Measurements from ENCODE around the gene PRDM1. TPM values are rescaled to one million over a fixed set of nuclear protein-coding genes. Genes with fewer than 3 reads are reported as not detected.

The PRDM1 gene
- total and polyA plus RNA-seq, 2 donors, result 1.8 to 4.0 TPM

- Histone ChIP-seq H3K36me3 (ENCODE audit: control insufficient read depth in 2 of 2, insufficient read depth in 2 of 2, low read length in 1 of 2) (no peaks in the 10 kb centered on the region), H3K27ac (ENCODE audit: low read depth in 1 of 2, low read length in 1 of 2) (no peak overlapping the region), H3K4me3 (ENCODE audit: low read length in 2 of 2) (no peak overlapping the region), H3K27me3 (ENCODE audit: control insufficient read depth in 2 of 2, insufficient read depth in 1 of 2, low read length in 1 of 2) (no peaks in the 10 kb centered on the region), H3K9me3 (ENCODE audit: control insufficient read depth in 2 of 2, insufficient read depth in 1 of 2, low read length in 1 of 2) (no peaks in the 10 kb centered on the region), H3K4me1 (ENCODE audit: control insufficient read depth in 2 of 2, insufficient read depth in 2 of 2, low read length in 2 of 2) (peaks cover 0 to 2% of the 10 kb centered on the region in 2 donors)
- DNase-seq (ENCODE audit: low read depth in 6 of 9, low spot score in 9 of 9), result peak in 1 of 9 donors; percentile 6
- WGBS, result 74% methylated on average over 4 of the region's 4 CpGs
These were observed 35.6 kb upstream of the PRDM1 start for GRCh38 chr6:106050538-106050937.

GRCh38 chr6:106051226-106051625 lies 34.9 kb upstream of the PRDM1 start:
- H3K9me3 ChIP-seq (ENCODE audit: control insufficient read depth in 2 of 2, insufficient read depth in 1 of 2, low read length in 1 of 2), result no peaks in the 10 kb centered on the region
- H3K27ac ChIP-seq (ENCODE audit: low read depth in 1 of 2, low read length in 1 of 2), result no peak overlapping the region
- no peak for DNase-seq (ENCODE audit: low read depth in 6 of 9, low spot score in 9 of 9)
- 95% methylated on average over 3 of the region's 3 CpGs for WGBS
- peaks cover 0 to 4% of the 10 kb centered on the region in 2 donors for H3K4me1 ChIP-seq (ENCODE audit: control insufficient read depth in 2 of 2, insufficient read depth in 2 of 2, low read length in 2 of 2)
- H3K27me3 ChIP-seq (ENCODE audit: control insufficient read depth in 2 of 2, insufficient read depth in 1 of 2, low read length in 1 of 2), result no peaks in the 10 kb centered on the region
- no peak overlapping the region for H3K4me3 ChIP-seq (ENCODE audit: low read length in 2 of 2)
- no peaks in the 10 kb centered on the region for H3K36me3 ChIP-seq (ENCODE audit: control insufficient read depth in 2 of 2, insufficient read depth in 2 of 2, low read length in 1 of 2)

DNA sequence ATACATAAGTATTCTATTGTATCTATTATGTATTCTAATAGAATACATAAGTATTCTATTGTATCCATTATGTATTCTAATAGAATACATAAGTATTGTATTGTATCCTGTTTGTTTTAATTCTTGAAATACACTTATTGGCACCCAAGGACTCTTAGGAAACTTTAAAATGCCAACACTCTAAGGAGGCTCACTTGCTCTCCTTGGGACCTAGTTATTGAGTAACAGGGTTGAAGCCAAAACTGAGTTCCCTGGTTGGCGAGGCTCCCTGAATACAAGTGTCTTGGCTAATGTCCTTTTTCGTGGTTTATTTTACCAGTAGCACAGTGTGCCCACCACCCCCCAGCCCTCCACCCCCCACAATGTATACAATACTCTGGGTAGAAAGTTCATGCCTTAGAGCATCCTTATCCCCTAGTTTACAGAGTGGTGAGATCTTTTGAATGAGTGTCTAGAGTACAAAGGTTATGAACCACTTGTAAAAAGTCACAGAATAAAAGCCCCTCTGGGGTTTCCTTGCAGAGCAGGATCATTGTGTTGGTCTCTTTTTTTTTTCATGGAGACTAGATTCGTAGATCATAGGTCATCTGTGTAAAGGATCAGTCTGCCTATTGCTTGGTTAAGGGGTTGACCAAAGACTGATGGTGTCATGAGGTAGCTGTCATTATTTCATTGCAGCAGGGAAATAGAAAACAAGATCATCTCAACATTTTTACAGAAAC lies 32.5 kb upstream of the PRDM1 start:
- DNase-seq (ENCODE audit: low read depth in 6 of 9, low spot score in 9 of 9), result no peak
- Histone ChIP-seq H3K4me3 (ENCODE audit: low read length in 2 of 2) (no peak overlapping the region), H3K27ac (ENCODE audit: low read depth in 1 of 2, low read length in 1 of 2) (no peak overlapping the region), H3K27me3 (ENCODE audit: control insufficient read depth in 2 of 2, insufficient read depth in 1 of 2, low read length in 1 of 2) (no peaks in the 10 kb centered on the region), H3K4me1 (ENCODE audit: control insufficient read depth in 2 of 2, insufficient read depth in 2 of 2, low read length in 2 of 2) (peaks cover 0 to 4% of the 10 kb centered on the region in 2 donors), H3K9me3 (ENCODE audit: control insufficient read depth in 2 of 2, insufficient read depth in 1 of 2, low read length in 1 of 2) (no peaks in the 10 kb centered on the region), H3K36me3 (ENCODE audit: control insufficient read depth in 2 of 2, insufficient read depth in 2 of 2, low read length in 1 of 2) (no peaks in the 10 kb centered on the region)
- WGBS, result 94% methylated on average over 3 of the region's 3 CpGs

DNA sequence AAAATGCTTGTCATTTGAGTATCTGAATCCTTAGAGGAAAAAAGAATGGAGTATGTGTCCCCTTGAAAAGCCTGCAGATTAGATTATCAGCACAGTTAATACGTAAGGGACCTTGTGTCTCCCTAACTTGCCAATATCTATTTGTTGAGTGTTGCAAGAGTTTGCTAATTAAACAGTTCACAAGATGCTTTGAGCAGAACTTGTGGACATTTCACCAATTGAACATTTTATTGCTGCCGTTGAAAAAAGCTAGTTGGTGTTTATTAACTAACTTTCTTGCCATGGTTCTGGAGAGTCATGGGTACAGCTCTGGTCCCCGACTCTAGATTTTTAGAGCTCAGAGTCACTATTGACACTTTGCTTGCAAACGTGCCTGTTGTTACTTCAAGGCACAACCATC lies 30.6 kb upstream of the PRDM1 start:
- no peaks in the 10 kb centered on the region for H3K36me3 ChIP-seq (ENCODE audit: control insufficient read depth in 2 of 2, insufficient read depth in 2 of 2, low read length in 1 of 2)
- no peaks in the 10 kb centered on the region for H3K9me3 ChIP-seq (ENCODE audit: control insufficient read depth in 2 of 2, insufficient read depth in 1 of 2, low read length in 1 of 2)
- WGBS, result 96% methylated on average over 4 of the region's 4 CpGs

GRCh38 chr6:106056060-106056745 lies 29.9 kb upstream of the PRDM1 start:
- Histone ChIP-seq H3K9me3 (ENCODE audit: control insufficient read depth in 2 of 2, insufficient read depth in 1 of 2, low read length in 1 of 2) (no peaks in the 10 kb centered on the region), H3K27ac (ENCODE audit: low read depth in 1 of 2, low read length in 1 of 2) (no peak overlapping the region), H3K4me3 (ENCODE audit: low read length in 2 of 2) (no peak overlapping the region), H3K36me3 (ENCODE audit: control insufficient read depth in 2 of 2, insufficient read depth in 2 of 2, low read length in 1 of 2) (no peaks in the 10 kb centered on the region), H3K27me3 (ENCODE audit: control insufficient read depth in 2 of 2, insufficient read depth in 1 of 2, low read length in 1 of 2) (no peaks in the 10 kb centered on the region), H3K4me1 (ENCODE audit: control insufficient read depth in 2 of 2, insufficient read depth in 2 of 2, low read length in 2 of 2) (peaks cover 0 to 4% of the 10 kb centered on the region in 2 donors)
- 56% methylated on average over 5 of the region's 5 CpGs for WGBS
- DNase-seq (ENCODE audit: low read depth in 6 of 9, low spot score in 9 of 9), result peak in 4 of 9 donors; percentile 4 to 53 (median 16)

More for the DNA sequence above, 30.6 kb upstream of the PRDM1 start:
- Histone ChIP-seq H3K4me1 (ENCODE audit: control insufficient read depth in 2 of 2, insufficient read depth in 2 of 2, low read length in 2 of 2) (peaks cover 0 to 4% of the 10 kb centered on the region in 2 donors), H3K27me3 (ENCODE audit: control insufficient read depth in 2 of 2, insufficient read depth in 1 of 2, low read length in 1 of 2) (no peaks in the 10 kb centered on the region), H3K27ac (ENCODE audit: low read depth in 1 of 2, low read length in 1 of 2) (no peak overlapping the region), H3K4me3 (ENCODE audit: low read length in 2 of 2) (no peak overlapping the region)
- no peak for DNase-seq (ENCODE audit: low read depth in 6 of 9, low spot score in 9 of 9)

GRCh38 chr6:106056746-106057390 lies 29.3 kb upstream of the PRDM1 start:
- peaks cover 0 to 4% of the 10 kb centered on the region in 2 donors for H3K4me1 ChIP-seq (ENCODE audit: control insufficient read depth in 2 of 2, insufficient read depth in 2 of 2, low read length in 2 of 2)
- 92% methylated on average over 1 of the region's 1 CpG for WGBS
- no peak overlapping the region for H3K27ac ChIP-seq (ENCODE audit: low read depth in 1 of 2, low read length in 1 of 2)
- no peak for DNase-seq (ENCODE audit: low read depth in 6 of 9, low spot score in 9 of 9)
- no peaks in the 10 kb centered on the region for H3K36me3 ChIP-seq (ENCODE audit: control insufficient read depth in 2 of 2, insufficient read depth in 2 of 2, low read length in 1 of 2)
- H3K9me3 ChIP-seq (ENCODE audit: control insufficient read depth in 2 of 2, insufficient read depth in 1 of 2, low read length in 1 of 2), result no peaks in the 10 kb centered on the region
- no peak overlapping the region for H3K4me3 ChIP-seq (ENCODE audit: low read length in 2 of 2)
- H3K27me3 ChIP-seq (ENCODE audit: control insufficient read depth in 2 of 2, insufficient read depth in 1 of 2, low read length in 1 of 2), result no peaks in the 10 kb centered on the region

- 90% methylated on average over 2 of the region's 2 CpGs for WGBS
- Histone ChIP-seq H3K36me3 (ENCODE audit: control insufficient read depth in 2 of 2, insufficient read depth in 2 of 2, low read length in 1 of 2) (no peaks in the 10 kb centered on the region), H3K9me3 (ENCODE audit: control insufficient read depth in 2 of 2, insufficient read depth in 1 of 2, low read length in 1 of 2) (no peaks in the 10 kb centered on the region), H3K4me3 (ENCODE audit: low read length in 2 of 2) (no peak overlapping the region), H3K4me1 (ENCODE audit: control insufficient read depth in 2 of 2, insufficient read depth in 2 of 2, low read length in 2 of 2) (peaks cover 0 to 4% of the 10 kb centered on the region in 2 donors), H3K27me3 (ENCODE audit: control insufficient read depth in 2 of 2, insufficient read depth in 1 of 2, low read length in 1 of 2) (no peaks in the 10 kb centered on the region), H3K27ac (ENCODE audit: low read depth in 1 of 2, low read length in 1 of 2) (no peak overlapping the region)
- DNase-seq (ENCODE audit: low read depth in 6 of 9, low spot score in 9 of 9), result no peak
These were observed 26.8 kb upstream of the PRDM1 start for GRCh38 chr6:106059331-106059730.

DNA sequence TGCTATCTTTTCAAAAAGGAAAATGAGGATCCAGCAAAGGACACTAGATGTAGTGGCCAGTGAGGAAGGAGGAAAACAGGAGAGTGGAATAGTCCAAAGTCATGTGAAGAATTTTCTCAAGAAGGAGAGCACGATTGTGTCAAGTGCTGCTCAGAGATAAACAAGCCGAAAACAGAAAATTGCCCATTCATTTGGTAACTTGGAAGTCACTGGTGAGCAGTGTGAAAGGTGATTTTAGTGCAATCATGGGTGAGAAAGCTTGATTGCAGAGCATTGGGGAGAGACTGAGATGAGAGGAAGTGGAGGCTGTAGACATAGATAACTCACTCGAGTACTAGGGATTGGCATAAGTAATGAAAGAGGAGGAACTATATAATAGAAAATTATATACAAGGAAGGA lies 26.0 kb upstream of the PRDM1 start:
- Histone ChIP-seq H3K4me1 (ENCODE audit: control insufficient read depth in 2 of 2, insufficient read depth in 2 of 2, low read length in 2 of 2) (peaks cover 0 to 4% of the 10 kb centered on the region in 2 donors), H3K4me3 (ENCODE audit: low read length in 2 of 2) (no peak overlapping the region), H3K27me3 (ENCODE audit: control insufficient read depth in 2 of 2, insufficient read depth in 1 of 2, low read length in 1 of 2) (no peaks in the 10 kb centered on the region), H3K9me3 (ENCODE audit: control insufficient read depth in 2 of 2, insufficient read depth in 1 of 2, low read length in 1 of 2) (no peaks in the 10 kb centered on the region), H3K27ac (ENCODE audit: low read depth in 1 of 2, low read length in 1 of 2) (no peak overlapping the region), H3K36me3 (ENCODE audit: control insufficient read depth in 2 of 2, insufficient read depth in 2 of 2, low read length in 1 of 2) (no peaks in the 10 kb centered on the region)
- no peak for DNase-seq (ENCODE audit: low read depth in 6 of 9, low spot score in 9 of 9)
- 85% methylated on average over 3 of the region's 3 CpGs for WGBS

GRCh38 chr6:106063448-106063850 lies 22.7 kb upstream of the PRDM1 start:
- Histone ChIP-seq H3K27ac (ENCODE audit: low read depth in 1 of 2, low read length in 1 of 2) (no peak overlapping the region), H3K36me3 (ENCODE audit: control insufficient read depth in 2 of 2, insufficient read depth in 2 of 2, low read length in 1 of 2) (no peaks in the 10 kb centered on the region), H3K4me1 (ENCODE audit: control insufficient read depth in 2 of 2, insufficient read depth in 2 of 2, low read length in 2 of 2) (no peaks in the 10 kb centered on the region), H3K4me3 (ENCODE audit: low read length in 2 of 2) (no peak overlapping the region), H3K27me3 (ENCODE audit: control insufficient read depth in 2 of 2, insufficient read depth in 1 of 2, low read length in 1 of 2) (no peaks in the 10 kb centered on the region), H3K9me3 (ENCODE audit: control insufficient read depth in 2 of 2, insufficient read depth in 1 of 2, low read length in 1 of 2) (no peaks in the 10 kb centered on the region)
- WGBS, result 96% methylated on average over 2 of the region's 2 CpGs
- no peak for DNase-seq (ENCODE audit: low read depth in 6 of 9, low spot score in 9 of 9)

Measured in thymus (tissue), 11 donors.